ENCODE results near the gene INTS14. TPM values are rescaled to one million over a fixed set of nuclear protein-coding genes. Genes with fewer than 3 reads are reported as not detected.

INTS14 gene
- total and polyA plus RNA-seq, 9 of the 15 experiments (the other 6 are each of a cell fraction or from before 2014, with no cell fraction given) = 30.5 to 92.4 (median 46.5) TPM

- TF ChIP-seq REST (IDR thresholded peaks at IDR 0.05; ENCODE audit: borderline replicate concordance) (peak; percentile 73; the same call in 1 of the 2 replicates), REST (CRISPR knock-in tag; IDR thresholded peaks at IDR 0.05; ENCODE audit: low read depth) (no peak), NFRKB (IDR thresholded peaks at IDR 0.05; ENCODE audit: low read depth) (no peak), ZFP36 (IDR thresholded peaks at IDR 0.05; ENCODE audit: low read depth, low read length, partially characterized antibody) (peak; percentile 40), ATF1 (CRISPR knock-in tag; IDR thresholded peaks at IDR 0.05) (no peak), ATF1 (tag; IDR thresholded peaks at IDR 0.05) (0 out of 2 replicates have a peak, but pooled peaks have one; percentile 13), CTCFL (IDR thresholded peaks at IDR 0.05; ENCODE audit: borderline replicate concordance, insufficient read depth, low read depth, low read length, poor library complexity, severe bottlenecking) (peak; percentile 24), SMC3 (conservative IDR thresholded peaks at IDR 0.05; ENCODE audit: insufficient read depth, low read depth, low read length) (peak; percentile 91), E2F8 (IDR thresholded peaks at IDR 0.05; ENCODE audit: low read depth, partially characterized antibody) (peak; percentile 43), RCOR1 (IDR thresholded peaks at IDR 0.05; ENCODE audit: borderline replicate concordance in 1 of 2, low read depth in 2 of 2, low read length in 2 of 2) (peak in 1 of 2 experiments; percentile 76; a peak in 1 of 4 replicates), CEBPB (tag; IDR thresholded peaks at IDR 0.05) (no peak), CSDE1 (IDR thresholded peaks at IDR 0.05) (no peak), STAG1 (CRISPR knock-in tag; IDR thresholded peaks at IDR 0.05; ENCODE audit: borderline replicate concordance) (peak; percentile 50; the same call in 1 of the 2 replicates), NFATC3 (IDR thresholded peaks at IDR 0.05) (0 out of 2 replicates have a peak, but pooled peaks have one; percentile 19), PKNOX1 (IDR thresholded peaks at IDR 0.05) (peak; percentile 79)
These were observed 27.8 kb upstream of the INTS14 start (continued) for GRCh38 chr15:65638681-65639089.
